Lung (tissue), 12 donors: ENCODE data around the gene ZNF20. TPM values are rescaled to one million over a fixed set of nuclear protein-coding genes. Genes with fewer than 3 reads are reported as not detected.

ENCODE experiments used
- ATAC-seq: fragments of 200-7000 bp; cut with Tn5 transposase; one replicate; pipeline ENCODE4 v1.9.1; 2020; ENCODE audit warnings: moderate number of reproducible peaks; ENCODE audit not compliant: insufficient read depth, low FRiP score
- DNase-seq, 3 donors: peaks; one replicate each; pipeline ENCODE4 v3.0.0-alpha.2; 2013 to 2017
- H3K27ac ChIP-seq, 2 donors: one replicate each; pipeline ENCODE4 v1.5.1; 2013; ENCODE audit warnings: mild to moderate bottlenecking in 2 of 2, moderate library complexity in 2 of 2, control low read depth in 1 of 2, inconsistent platforms in 1 of 2, low read depth in 1 of 2, low read length in 1 of 2
- H3K27me3 ChIP-seq, 3 donors: one replicate each; pipeline ENCODE4 v1.5.1; 2013; ENCODE audit warnings: low read length in 2 of 3; ENCODE audit not compliant: control insufficient read depth in 3 of 3, insufficient read depth in 3 of 3
- H3K36me3 ChIP-seq, 4 donors: one replicate each; pipeline ENCODE4 v1.5.1; 2013; ENCODE audit warnings: low read length in 4 of 4, mild to moderate bottlenecking in 1 of 4, moderate library complexity in 1 of 4; ENCODE audit not compliant: control insufficient read depth in 4 of 4, insufficient read depth in 4 of 4
- H3K4me1 ChIP-seq, 5 donors: one replicate each; pipeline ENCODE4 v1.5.1; 2013; ENCODE audit warnings: low read length in 5 of 5, mild to moderate bottlenecking in 2 of 5, moderate library complexity in 1 of 5; ENCODE audit not compliant: control insufficient read depth in 5 of 5, insufficient read depth in 5 of 5
- H3K4me3 ChIP-seq: one replicate; pipeline ENCODE4 v1.5.1; 2013; ENCODE audit warnings: mild to moderate bottlenecking, control low read depth, moderate library complexity
- H3K9ac ChIP-seq, 2 donors: one replicate each; pipeline ENCODE4 v1.5.1; 2013; ENCODE audit warnings: low read length in 2 of 2, control low read depth in 1 of 2; ENCODE audit not compliant: insufficient read depth in 1 of 2
- H3K9me3 ChIP-seq, 4 donors: one replicate each; pipeline ENCODE4 v1.5.1; 2013; ENCODE audit warnings: low read length in 3 of 4, mild to moderate bottlenecking in 1 of 4, moderate library complexity in 1 of 4; ENCODE audit not compliant: control insufficient read depth in 4 of 4, insufficient read depth in 3 of 4
- WGBS, 2 donors: extraction: QIAGEN DNeasy Blood & Tissue Kit; methylation state at CpG; one replicate each; pipeline ENCODE4 v1.1.7; 2013; 5-methylcytosine and 5-hydroxymethylcytosine counted together
- polyA plus RNA-seq, 2 donors: library from polyadenylated mRNA; stranded (reverse); fragments of 200-250 nt; gene quantifications; one replicate each; pipeline ENCODE4 v1.2.1, GENCODE V29; 2013
- total RNA-seq, 2 donors: library from RNA; depleted of rRNA in 1 of 2; stranded (reverse); fragments of >200 nt in 1 of 2; gene quantifications; one replicate each; pipeline ENCODE4 v1.2.1, GENCODE V29; 2014 to 2021
- TF ChIP-seq, protein P1 (sequence below): IDR thresholded peaks from 2 replicates; pipeline ENCODE4 v1.5.1; 2012; ENCODE audit warnings: mild to moderate bottlenecking; ENCODE audit errors: control extremely low read depth, extremely low read depth
- donor health status: control.
- donor health status: control.
- donor health status: Bipolar disorder and iron deficiency.
- donor health status: healthy.
- donor health status: DM: yes; HTN: yes; CAD: no.

ZNF20 gene
- total and polyA plus RNA-seq, 4 donors: 2.2 to 15.0 (median 4.7) TPM

DNA sequence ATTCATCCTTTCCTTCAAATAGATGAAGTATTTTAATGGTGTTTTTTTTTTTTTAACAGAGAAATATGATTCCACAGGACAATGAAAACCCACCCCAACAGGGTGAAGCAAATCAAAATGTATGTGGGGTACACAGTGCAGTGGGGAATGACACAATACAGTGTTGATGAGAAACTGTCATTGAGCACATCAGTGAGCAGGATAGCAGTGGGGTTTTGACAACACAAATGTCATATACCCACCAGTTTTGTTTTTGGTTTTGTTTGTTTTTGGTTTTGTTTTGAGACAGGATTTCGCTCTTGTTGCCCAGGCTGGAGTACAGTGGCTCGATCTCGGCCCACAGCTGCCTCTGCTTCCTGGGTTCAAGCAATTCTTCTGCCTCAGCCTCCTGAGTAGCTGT, 46.4 kb downstream of the ZNF20 start:
- Histone ChIP-seq H3K4me3 (no peak overlapping the region), H3K9me3 (peaks cover 0 to 5% (median 0%) of the 10 kb centered on the region in 4 donors), H3K27ac (no peak overlapping the region), H3K36me3 (peaks cover 0 to 17% (median 5%) of the 10 kb centered on the region in 4 donors), H3K27me3 (no peaks in the 10 kb centered on the region), H3K4me1 (peaks cover 0 to 10% (median 1%) of the 10 kb centered on the region in 5 donors), H3K9ac (no peak overlapping the region)
- DNase-seq (no peak), ATAC-seq (no peak)
- TF ChIP-seq, protein P1, sequence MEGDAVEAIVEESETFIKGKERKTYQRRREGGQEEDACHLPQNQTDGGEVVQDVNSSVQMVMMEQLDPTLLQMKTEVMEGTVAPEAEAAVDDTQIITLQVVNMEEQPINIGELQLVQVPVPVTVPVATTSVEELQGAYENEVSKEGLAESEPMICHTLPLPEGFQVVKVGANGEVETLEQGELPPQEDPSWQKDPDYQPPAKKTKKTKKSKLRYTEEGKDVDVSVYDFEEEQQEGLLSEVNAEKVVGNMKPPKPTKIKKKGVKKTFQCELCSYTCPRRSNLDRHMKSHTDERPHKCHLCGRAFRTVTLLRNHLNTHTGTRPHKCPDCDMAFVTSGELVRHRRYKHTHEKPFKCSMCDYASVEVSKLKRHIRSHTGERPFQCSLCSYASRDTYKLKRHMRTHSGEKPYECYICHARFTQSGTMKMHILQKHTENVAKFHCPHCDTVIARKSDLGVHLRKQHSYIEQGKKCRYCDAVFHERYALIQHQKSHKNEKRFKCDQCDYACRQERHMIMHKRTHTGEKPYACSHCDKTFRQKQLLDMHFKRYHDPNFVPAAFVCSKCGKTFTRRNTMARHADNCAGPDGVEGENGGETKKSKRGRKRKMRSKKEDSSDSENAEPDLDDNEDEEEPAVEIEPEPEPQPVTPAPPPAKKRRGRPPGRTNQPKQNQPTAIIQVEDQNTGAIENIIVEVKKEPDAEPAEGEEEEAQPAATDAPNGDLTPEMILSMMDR: no peak
- 90 to 98% methylated on average over 3 of the region's 3 CpGs for WGBS, 2 donors

DNA sequence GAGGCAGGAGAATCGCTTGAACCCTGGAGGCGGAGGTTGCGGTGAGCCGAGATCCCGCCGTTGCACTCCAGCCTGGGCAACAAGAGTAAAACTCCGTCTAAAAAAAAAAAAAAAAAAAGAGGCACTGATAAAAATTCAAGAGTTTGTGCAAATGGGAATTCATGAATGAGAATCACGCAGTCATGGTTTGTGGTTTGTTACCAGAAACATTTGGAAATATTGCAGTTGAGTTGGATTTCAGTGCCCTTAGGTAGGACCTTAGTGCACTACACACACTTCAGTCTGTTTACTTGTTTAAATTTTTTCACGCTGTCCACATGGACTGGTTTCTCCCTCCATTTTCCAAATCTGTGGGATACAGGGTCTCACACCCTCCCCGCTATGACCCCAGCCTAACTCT, 47.2 kb downstream of the ZNF20 start:
- Histone ChIP-seq H3K9ac (peak overlapping the region; percentile 63 to 91), H3K4me3 (no peak overlapping the region), H3K36me3 (peaks cover 0 to 11% (median 4%) of the 10 kb centered on the region in 4 donors), H3K27ac (no peak overlapping the region), H3K4me1 (peaks cover 0 to 10% (median 1%) of the 10 kb centered on the region in 5 donors), H3K27me3 (no peaks in the 10 kb centered on the region), H3K9me3 (peaks cover 0 to 2% (median 0%) of the 10 kb centered on the region in 4 donors)
- no peak for ATAC-seq
- WGBS, 2 donors: 10 to 18% methylated on average over 10 of the region's 10 CpGs
- peak in 2 of 3 donors; percentile 35 to 45 for DNase-seq
- TF ChIP-seq, protein P1: no peak

DNA sequence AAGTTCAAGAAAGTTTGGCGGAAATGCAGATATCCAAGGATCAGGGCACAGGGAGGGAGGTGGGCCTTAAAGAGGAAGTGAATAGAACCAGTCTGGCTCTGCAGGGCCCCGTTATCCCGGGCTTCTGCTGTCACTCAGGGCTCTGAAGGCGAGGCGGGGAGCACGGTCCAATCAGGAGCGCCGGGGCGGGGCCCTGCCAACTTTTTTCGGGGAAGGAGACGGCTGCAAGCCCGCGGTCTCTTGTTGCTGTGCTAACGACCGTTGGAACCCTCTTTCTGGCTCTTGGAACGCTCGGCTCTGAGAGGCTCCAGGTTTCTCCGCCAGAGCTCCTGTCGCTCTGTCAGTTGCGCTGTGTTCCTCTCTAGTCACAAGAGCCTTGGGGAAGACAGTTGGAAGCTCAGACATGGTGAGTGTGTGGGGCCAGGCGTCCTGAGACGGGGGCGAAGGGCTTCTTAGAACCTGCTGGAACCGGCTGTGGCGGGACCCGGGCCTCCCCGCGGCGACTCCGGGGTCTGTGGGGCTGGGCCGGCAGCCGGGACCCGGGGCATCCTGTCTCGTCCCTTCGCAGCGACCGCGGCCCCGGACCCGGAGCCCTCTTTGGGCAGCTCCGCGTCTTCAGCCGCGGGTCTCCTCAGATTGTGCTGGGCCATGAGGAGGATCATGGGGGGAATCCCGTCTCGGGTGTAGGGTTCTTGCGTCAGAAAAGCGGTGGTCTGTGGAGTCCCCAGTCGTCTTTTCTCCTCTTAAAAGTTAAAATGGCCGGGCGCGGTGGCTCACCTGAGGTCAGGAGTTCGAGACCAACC, 47.9 kb downstream of the ZNF20 start:
- Histone ChIP-seq H3K36me3 (peaks cover 0 to 9% (median 3%) of the 10 kb centered on the region in 4 donors), H3K9ac (peak overlapping the region; percentile 63 to 91), H3K9me3 (peaks cover 0 to 2% (median 0%) of the 10 kb centered on the region in 4 donors), H3K4me1 (peaks cover 0 to 10% (median 1%) of the 10 kb centered on the region in 5 donors), H3K27ac (peak overlapping the region; percentile 61 to 68), H3K27me3 (no peaks in the 10 kb centered on the region), H3K4me3 (peak overlapping the region; percentile 52)
- ATAC-seq (peak; percentile 93), DNase-seq (peak; percentile 96 to 97 (median 96))
- 1% methylated on average over 53 of the region's 53 CpGs for WGBS, 2 donors
- TF ChIP-seq, protein P1: no peak
